Limb (tissue), 2 donors: Measurements from ENCODE around the gene NEAT1.
"Not testable (repeated sequence)": the region's sequence is repeated elsewhere in the genome, so short reads cannot be mapped to it uniquely, and the experiment has no call there.

ENCODE experiments used
- DNase-seq, 2 donors: peaks; one replicate each; pipeline ENCODE4 v3.0.0-alpha.2; 2016; ENCODE audit errors: extremely low spot score in 2 of 2

The NEAT1 gene

DNA sequence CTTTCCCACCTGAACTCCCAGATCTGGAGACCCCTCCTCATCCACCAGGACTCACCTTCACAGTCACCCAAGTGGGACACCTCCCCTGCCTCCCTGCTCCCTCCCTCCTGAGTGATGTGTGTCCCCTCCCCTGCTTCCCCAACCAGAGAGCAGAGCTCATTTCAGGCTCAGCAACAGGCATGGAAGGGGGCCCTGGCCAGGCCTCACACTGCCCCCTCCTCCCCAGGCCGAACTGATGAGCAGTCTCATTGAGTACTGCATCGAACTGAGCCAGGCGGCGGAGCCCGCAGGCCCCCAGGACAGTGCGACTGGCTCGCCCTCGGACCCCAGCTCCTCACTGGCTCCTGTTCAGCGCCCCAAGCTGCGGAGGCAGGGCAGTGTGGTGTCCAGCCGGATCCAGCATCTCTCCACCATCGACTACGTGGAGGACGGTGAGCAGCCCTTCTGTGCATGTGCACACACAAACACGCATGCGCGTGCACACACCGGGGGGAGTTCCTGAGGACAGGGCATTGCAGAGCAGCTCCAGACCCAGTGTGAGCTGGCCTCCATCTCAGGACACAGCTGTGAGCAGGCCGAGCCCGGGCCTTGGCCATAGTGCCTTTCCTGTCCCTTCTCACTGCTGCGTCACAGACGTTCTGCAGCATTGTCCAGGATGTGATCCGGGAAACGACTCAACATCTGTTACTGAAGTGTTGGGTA lies 17.8 kb upstream of the NEAT1 start:
- DNase-seq, result no peak

DNA sequence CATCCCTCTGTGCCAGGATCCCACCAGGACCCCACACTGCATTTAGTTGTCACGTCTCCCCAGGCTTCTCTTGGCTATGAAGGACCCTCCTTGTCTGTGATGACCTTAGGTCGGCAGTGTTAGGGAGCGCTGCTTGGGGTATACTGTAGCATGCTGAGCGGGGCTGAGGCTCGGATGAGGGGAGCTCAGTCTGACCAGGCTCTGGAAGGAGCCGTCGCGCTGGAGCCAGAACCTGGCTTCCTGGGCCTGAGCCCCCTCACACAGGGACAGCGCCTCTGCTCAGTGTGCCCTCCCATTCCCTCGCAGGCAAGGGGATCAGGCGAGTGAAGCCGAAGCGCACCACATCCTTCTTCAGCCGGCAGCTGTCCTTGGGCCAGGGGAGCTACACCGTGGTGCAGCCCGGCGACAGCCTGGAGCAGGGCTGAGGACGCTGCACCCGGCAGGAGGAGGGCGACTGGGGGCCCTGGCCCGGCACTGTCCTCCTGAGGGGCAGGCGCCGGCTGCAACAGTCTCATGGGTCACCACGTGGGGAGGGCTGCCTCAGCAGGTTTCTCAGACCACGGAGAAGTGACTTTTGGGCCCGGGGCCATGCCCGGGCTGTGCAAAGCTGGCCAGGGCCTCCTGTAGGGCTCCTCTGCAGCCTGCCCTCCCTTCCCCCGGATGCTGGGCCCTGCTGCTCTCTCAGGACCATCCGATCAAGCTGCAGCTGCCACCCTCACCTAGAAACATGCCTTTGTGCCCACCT lies 11.5 kb upstream of the NEAT1 start:
- peak in 1 of 2 donors; percentile 27 for DNase-seq

DNA sequence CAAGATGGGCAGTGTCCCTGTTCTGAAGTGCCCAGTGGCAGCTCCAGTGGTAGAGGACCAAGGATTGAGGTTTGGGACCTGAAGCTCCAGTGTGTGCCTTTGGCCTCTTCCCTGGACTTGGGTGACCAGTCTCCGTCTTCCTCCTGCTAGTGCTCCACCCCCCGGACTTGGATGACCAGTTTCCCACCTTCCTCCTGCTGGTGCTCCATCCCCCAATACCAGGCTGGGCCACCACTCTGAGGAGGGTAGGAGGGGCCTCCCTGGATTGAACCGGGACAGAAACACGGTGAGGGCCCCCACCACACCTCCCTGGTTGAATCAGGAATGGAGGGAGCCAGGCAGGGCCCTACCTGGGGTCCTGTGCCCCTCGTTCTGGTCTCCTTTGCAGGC lies 10.9 kb upstream of the NEAT1 start:
- no peak for DNase-seq

DNA sequence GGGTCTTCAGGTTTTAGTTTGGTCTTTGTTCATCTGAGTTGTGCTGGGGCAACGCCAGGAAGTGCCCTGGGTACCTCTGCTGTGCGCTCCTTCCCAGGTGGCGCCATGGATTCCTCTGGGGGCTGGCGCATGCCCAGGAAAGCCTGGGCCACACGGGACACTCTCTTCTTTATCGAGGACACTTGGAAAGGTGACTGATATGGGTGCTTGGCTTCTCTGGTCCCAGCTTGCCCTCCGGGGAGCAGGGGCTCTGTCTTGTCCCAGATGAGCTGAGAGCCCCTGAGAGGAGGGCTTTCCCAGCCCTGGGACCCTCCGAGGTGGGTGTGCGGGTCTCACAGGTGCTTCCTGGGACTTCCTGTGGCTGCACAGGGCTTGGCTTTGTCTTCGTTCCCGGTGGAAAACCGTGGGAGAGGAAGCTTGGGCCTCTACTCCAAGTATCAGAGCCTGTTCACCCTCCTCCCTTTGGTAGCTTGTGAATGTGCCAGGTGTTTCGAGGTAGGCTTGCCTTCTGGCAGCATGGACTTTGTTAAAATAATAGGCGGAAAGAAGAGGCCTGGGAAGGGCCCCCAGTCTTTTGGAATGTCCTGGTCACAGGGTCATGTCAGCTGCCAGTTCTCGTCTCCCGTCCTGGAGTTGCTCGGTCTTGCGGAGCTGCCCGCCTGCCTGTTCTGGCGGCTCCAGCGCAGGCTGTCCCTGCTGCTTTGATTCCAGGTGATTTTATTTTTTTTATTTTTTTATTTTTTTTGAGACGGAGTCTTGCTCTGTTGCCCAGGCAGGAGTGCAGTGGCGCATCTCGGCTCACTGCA lies 10.1 kb upstream of the NEAT1 start:
- DNase-seq, result no peak

DNA sequence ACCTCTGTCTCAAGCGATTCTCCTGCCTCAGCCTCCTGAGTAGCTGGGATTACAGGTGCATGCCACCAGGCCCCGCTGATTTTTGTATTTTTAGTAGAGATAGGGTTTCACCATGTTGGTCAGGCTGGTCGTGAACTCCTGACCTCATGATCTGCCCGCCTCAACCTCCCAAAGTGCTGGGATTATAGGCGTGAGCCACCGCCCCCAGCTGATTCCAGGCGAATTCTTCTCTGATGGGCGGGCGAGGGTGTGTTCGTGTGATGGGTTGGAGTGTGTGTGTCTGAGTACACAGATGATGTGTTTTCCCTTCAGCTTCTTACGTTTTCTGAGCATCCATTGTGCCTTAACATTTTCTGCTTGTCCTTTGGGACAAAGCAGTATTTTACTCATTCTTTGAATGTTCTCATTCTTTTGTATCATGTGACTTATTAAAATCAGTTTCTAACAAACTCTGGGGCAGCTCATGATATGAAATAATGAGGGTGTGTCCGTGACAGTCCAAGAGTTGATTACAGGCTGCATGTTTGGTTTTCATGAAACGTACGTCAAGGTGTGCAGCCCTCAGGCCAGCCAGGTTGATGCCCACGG lies 9.4 kb upstream of the NEAT1 start:
- DNase-seq, result not testable (repeated sequence)

DNA sequence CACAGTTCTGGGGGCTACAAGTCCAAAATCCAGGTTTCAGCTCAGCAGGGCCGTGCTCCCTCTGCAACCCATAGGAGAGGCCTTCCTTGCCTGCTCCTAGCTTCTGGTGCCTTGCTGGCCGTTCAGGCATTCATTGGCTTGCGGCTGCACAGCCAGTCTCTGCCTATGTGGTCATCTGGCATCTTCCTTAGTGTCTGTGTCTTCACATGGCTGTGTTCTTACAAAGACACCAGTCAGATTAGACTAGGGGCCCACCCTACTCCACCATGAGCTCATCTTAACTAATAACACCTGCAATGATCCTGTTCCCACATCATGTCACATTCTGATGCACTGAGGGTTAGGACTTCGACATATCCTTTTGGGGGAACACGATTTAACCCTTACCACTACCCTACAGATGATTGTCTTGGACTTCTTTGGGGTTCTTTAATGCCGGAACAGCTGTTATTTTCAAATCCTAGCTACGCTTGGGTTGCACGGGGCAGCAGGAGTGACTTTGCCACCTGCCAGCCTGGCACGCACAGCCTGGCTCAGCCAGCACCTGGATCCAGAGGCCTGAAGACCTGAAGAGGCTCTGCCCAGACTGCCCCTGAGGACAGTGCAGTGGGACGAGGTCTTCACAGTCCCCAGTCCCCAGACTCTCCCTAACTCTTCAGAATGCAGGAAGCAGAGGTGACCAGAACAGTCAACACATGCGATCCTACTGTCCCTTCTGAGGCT lies 7.7 kb upstream of the NEAT1 start:
- DNase-seq, result no peak

DNA sequence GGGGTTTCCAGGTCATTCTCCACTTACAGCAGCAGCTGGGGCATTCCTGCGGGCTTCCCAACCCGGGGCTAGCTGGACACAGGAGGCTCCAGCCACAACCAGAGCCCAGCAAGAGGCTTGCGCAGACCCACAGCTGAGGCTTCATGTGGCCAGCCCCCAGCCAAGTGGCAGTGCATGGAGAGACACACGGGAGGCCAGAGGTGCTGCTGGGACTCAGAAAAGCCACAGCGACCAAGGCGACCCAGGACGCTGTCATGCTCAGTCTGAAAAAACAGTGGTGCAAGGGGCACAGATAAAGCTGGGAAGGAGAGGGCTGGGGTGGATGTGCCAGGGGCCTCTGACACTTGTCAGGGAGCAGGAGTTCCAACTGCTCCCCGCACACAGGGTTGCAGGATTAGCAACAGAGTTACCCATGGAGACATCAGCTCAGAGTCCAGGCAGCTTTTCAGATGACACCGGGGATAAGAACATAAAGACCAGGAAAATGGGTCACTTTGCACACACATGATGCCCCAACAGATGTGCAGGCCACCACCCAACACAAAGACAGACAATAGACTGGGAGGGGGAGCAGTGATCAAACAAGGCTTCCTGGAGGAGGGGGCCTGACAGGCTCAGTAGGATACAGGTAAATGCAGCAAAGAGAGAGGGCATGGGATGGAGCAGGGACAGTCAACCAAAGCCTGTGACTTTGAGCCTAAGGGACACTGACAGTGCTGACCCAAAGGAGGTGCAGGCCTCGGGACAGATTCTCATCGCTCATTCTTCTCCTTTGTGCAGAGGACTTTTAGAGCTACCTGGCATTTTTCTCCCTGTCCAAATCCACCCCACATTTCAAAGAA lies 6.9 kb upstream of the NEAT1 start:
- peak in 1 of 2 donors; percentile 29 for DNase-seq

DNA sequence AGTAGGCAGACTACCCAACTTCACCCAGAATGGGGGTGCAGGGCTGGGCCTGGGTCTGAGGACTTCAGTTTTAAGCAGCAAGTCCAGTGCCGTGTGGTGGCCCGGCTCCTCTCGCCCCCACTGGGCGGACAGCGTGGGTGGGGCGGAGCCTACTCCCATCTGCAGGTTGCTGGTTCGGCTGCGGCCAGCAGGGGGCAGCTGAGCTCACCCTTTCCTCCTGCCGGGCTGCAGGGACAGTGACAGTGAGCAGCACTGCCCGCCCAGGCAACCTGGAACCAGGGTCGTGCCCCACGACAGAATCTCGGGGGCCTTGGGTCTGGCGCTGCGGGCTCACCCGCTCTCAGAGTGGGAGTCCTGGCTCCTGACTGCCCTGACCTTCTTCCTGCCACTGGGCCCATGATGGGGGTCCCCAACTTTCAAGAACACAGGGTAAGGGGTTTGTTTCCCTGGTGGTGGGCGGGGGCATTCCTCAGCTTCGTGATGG lies 6.2 kb upstream of the NEAT1 start:
- DNase-seq, result peak; percentile 84 to 94

DNA sequence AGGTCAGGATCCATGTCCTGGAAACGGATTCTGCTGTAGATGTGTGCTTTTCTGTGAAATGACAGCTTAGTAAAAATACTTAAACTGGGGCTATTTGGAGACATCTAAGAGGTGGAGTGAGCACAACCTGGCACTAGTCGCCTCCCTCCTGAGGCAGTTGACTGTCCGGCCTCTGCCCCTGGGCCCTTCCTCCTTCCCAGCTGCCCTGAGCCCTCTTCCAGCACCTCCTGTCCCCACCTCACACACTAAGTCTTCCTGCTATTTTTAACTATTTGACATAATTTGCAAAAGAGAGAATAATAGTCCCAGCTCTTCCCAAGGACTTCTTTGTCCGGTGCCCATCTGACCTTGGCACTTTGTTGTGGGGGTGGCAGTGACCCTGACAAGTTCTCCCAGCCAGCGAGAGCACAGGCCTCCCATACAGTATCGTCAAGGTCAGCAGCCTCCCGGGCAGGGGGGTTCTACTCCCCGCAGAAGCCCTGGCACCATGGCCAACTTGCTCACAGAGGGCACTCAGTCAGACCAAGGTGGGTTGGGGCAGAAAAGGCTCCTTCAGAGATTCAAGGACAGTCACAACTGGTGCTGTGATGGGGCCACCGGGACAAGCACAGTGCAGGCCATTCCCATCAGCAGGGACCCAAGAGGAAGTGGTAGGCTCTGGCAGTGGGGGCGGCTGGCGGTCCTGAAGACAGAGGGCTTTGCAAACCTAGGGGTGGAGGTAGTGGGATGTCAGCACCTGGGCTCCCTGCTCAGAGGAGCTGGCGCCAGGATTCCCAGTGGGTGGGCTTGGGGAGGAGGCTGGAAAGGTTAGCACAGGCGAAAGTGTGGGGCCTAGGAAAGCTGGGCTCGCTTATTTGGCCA lies 5.5 kb upstream of the NEAT1 start:
- DNase-seq, result peak in 1 of 2 donors; percentile 33

DNA sequence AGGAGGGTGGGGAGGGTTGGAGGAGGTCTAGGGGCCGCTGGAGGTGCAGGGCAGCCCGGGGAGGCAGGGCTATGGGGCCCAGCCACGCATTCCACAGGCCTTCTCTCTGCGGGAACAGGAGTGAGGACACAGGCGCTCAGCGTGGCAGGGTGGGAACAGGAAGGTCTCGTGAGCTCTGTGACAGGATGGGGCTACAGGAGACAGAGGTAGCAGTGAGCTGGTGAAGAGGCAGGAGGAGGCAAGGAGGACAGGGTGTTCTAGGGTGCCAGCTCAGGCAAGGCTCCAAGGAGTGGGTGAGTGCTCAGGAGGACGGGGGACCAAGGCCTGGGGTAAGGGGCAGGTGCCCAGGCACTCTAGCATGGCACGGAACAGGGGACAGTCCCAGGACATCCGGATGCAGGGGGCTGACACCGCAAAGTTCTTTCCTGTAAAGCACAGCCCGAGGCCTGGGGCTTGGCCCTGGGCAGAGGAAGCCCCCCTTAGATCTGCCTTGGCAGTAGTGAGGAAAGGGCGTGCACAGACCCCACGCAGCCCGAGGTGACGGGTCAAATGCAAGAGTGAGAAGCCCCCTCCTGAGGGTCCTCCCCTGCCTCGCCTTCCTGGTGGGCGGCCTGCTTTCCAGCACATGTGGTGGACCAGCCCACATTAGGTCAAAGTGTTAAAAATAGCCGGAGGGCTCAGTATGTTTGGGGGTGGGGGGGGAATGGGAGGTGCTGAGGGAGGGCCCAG lies 4.7 kb upstream of the NEAT1 start:
- DNase-seq, result peak in 1 of 2 donors; percentile 48

DNA sequence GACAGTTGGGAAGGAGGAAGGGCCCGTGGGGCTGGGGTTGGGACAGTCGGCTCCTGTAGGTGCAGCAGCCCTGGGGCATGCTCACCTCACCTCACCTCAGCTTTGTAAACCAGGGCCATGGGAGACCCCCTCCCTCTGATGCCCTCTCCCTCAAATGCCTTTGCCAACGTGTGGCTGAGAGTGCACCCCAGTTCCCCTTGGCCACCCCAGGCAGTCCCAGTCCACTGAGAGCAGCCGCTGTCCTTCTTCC lies 4.2 kb upstream of the NEAT1 start:
- peak in 1 of 2 donors; percentile 60 for DNase-seq

DNA sequence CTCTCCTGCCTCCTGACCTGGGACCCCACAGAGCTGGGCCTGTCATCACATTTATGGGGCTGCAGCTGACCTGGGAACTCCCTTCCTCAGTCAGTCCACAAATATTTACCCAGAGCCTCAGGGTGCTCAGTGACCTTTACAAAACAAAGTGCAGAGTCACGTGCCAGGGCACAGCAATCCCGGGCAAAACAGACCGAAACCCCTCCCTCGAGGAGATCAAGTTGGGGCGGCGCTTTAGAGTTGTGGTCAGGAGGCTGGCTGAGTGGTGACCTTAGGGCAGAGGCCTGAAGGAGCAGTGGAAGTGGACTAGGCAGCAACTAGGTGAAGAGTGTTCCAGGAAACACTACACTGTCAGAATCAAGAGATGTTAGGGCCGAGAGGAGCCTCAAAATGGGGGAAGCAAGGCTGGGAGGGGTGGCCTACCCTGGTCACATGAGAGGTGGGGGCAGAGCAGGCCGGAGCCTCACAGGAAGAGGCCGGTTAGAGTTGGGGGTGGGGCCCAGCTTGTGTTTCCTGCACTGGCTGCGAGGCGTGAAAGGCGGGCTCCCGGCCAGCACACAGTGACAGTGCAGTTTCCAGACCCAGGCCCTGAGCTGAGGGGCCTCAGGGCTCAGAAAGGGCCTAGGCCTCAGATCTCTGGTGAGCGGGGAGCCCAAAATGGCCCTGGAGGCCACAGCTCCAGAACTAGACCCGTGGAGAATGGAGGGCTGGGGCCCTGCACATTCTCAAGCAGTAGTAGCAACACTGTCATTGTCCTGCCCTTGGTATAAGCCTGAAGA lies 3.7 kb upstream of the NEAT1 start:
- peak; percentile 92 to 93 for DNase-seq

DNA sequence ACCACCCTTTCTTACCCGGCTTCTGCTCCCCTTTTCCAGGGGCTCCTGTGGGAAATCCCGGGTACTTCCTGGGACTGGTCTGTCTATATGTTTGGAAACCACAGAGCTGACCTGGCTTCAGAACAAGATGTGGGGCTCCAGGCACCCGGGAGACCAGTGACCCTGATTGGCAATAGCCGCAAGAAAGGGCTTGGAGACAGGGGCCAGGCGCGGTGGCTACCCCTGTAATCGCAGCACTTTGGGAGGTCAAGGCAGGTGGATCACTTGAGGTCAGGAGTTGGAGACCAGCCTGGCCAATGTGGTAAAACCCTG lies 3.2 kb upstream of the NEAT1 start:
- DNase-seq, result no peak

DNA sequence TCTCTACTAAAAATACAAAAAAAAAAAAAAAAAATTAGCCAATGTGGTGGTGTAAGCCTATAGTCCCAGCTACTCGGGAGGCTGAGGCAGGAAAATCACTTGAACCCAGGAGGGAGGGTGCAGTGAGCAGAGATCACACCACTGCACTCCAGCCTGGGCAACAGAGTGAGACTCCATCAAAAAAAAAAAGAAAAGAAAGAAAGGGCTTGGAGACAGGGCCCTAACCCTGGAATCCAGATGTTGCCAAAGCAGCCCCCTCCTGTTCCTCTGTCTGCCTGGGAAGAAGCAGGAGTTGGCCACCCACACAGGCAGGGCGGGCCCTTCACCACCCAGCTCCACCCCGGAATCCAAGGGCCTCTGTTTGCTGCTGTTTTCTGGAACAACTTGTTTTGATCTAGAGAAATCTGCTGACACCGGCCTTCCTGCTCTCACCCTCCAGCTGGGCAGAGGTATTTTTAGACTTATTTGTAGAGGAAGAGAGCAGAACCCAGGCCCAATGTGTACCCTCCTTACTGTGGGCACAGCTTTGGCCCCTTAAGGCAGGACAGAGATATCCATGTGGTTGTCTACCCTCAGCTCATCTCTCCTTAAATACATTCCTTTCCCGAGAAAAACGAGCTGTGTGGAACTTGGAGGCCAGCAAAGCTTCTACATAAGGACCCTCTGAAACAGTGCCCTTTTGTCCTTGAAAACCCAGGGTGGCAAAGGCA lies 2.7 kb upstream of the NEAT1 start:
- DNase-seq, result peak; percentile 76 to 86

DNA sequence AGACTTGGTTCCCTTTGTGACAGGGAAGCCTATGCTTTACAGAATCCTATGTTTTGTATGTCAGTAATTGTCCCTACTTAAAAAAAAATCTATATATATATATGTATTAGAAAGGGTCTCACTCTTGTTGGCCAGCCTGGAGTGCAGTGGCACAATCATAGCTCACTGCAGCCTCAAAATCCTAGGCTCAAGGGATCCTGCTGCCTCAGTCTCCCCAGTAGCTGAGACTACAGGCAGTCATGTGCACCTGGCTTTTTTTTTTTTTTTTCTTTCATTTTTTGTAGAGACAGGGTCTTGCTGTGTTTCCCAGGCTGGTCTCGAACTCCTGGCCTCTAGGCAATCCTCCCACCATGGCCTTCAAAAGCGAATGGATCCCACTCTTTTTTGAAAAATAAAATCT lies 2.1 kb upstream of the NEAT1 start:
- DNase-seq, result no peak

DNA sequence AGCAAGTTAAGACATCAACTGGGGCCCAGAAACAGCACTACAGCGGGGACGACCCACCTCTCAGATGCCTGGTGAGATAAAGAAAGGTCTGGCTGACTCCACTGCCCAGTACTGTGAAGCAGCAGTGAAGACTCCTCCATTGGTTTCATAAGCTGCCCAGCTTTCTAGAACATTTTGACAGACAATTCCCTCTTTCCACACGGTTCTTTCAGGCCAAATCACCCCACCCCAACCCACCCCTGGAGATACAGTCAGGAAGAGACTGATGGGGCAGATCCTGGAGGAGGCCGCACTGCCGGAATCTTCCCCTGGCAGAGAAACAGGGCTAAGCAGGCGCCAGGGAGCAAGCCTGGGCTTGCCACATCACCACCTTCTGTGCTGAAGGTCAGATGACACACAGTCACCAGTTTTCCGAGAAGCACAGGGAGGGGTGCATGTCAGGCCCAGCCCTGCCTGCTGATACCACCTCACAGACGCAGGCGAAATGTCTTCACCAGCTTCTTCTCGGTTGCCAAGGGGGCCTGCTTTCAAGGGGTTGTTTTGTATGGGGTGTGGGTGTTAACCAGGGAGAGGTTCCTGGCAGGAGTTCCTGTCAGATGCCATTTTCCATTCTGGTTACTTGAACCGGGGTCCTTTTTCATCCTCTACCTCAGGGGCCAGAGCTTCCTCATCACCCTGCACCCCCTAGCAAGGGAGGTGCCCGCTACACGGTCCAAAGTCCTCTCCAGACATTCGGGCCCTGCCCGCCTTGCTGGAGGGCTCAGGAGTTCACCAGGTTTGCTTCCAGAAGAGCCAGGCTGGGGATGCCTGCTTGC lies 1.4 kb upstream of the NEAT1 start:
- peak in 1 of 2 donors; percentile 74 for DNase-seq
